Fibroblast of lung (primary cell): ENCODE data around the gene PLXNA4. TPM values are rescaled to one million over a fixed set of nuclear protein-coding genes. Genes with fewer than 3 reads are reported as not detected.

ENCODE experiments used
- DNase-seq, 2 donors: peaks; one replicate each; pipeline versions ENCODE4 v3.0.0 to v3.0.0-alpha.2; 2010; ENCODE audit warnings: low read depth in 2 of 2
- H2AFZ ChIP-seq: 2 replicates; pipeline ENCODE4 v1.5.1; 2012; ENCODE audit warnings: low read length, control low read depth, inconsistent platforms
- H3K27ac ChIP-seq: 2 replicates; pipeline ENCODE4 v1.5.1; 2011; ENCODE audit warnings: low read length, control low read depth; ENCODE audit not compliant: insufficient read depth
- H3K27me3 ChIP-seq: 2 replicates; pipeline ENCODE4 v1.5.1; 2011; ENCODE audit warnings: mild to moderate bottlenecking, low read length; ENCODE audit not compliant: control insufficient read depth, insufficient read depth
- H3K36me3 ChIP-seq: 2 replicates; pipeline ENCODE4 v1.5.1; 2011; ENCODE audit warnings: low read length; ENCODE audit not compliant: control insufficient read depth, insufficient read depth
- H3K4me1 ChIP-seq: 2 replicates; pipeline ENCODE4 v1.5.1; 2011; ENCODE audit warnings: low read length; ENCODE audit not compliant: control insufficient read depth, insufficient read depth; ENCODE audit errors: extremely low read depth
- H3K4me2 ChIP-seq: 2 replicates; pipeline ENCODE4 v1.5.1; 2011; ENCODE audit warnings: low read length, control low read depth; ENCODE audit not compliant: insufficient read depth; ENCODE audit errors: extremely low read depth
- H3K4me3 ChIP-seq, 4 experiments: fragments of 200-600 bp in 1 of 4; sonication (generic) in 1 of 4; replicated peaks in 1 of 4; 2 replicates each; pipeline ENCODE4 v1.5.1; 2011 to 2016; ENCODE audit warnings: low read length in 4 of 4, low read depth in 3 of 4, mild to moderate bottlenecking in 3 of 4, control low read depth in 2 of 4, inconsistent platforms in 1 of 4, mixed read lengths in 1 of 4; ENCODE audit not compliant: insufficient read depth in 1 of 4; ENCODE audit errors: control extremely low read depth in 1 of 4
- H3K79me2 ChIP-seq: 2 replicates; pipeline ENCODE4 v1.5.1; 2012; ENCODE audit warnings: mild to moderate bottlenecking, low read length, inconsistent platforms; ENCODE audit not compliant: control insufficient read depth, insufficient read depth
- H3K9ac ChIP-seq: 2 replicates; pipeline ENCODE4 v1.5.1; 2011; ENCODE audit warnings: mild to moderate bottlenecking, low read length, control low read depth; ENCODE audit not compliant: insufficient read depth
- H3K9me3 ChIP-seq: 2 replicates; pipeline ENCODE4 v1.5.1; 2012; ENCODE audit warnings: low read depth, low read length; ENCODE audit not compliant: control insufficient read depth, insufficient read depth
- H4K20me1 ChIP-seq: 2 replicates; pipeline ENCODE4 v1.5.1; 2011; ENCODE audit warnings: low read length; ENCODE audit not compliant: control insufficient read depth, insufficient read depth; ENCODE audit errors: extremely low read depth
- CTCF ChIP-seq, 2 donors: IDR thresholded peaks in 1 of 2; conservative IDR thresholded peaks in 1 of 2; 1 replicate in 1 of 2; 2 replicates in 1 of 2; pipeline ENCODE4 v1.5.1; 2011 to 2012; ENCODE audit warnings: low read length in 2 of 2, control low read depth in 1 of 2, inconsistent platforms in 1 of 2, low read depth in 1 of 2, mild to moderate bottlenecking in 1 of 2
- EZH2 ChIP-seq: IDR thresholded peaks from 2 replicates; pipeline ENCODE4 v1.5.1; 2012; ENCODE audit warnings: low read length, control low read depth, mild to moderate bottlenecking; ENCODE audit errors: missing control alignments
- polyA plus RNA-seq, 2 donors: library from polyadenylated mRNA; depleted of rRNA in 1 of 2; stranded (reverse) in 1 of 2; unstranded in 1 of 2; fragments of >200 nt; gene quantifications; 2 replicates each; pipeline ENCODE4 v1.2.1, GENCODE V29; 2011 to 2012; ENCODE audit warnings: missing spikeins in 1 of 2
- total RNA-seq: library from RNA; depleted of rRNA; stranded (reverse); fragments of >200 nt; gene quantifications from 2 replicates; pipeline ENCODE4 v1.2.1, GENCODE V29; 2014

The PLXNA4 gene
- total and polyA plus RNA-seq, 2 donors (not counting 1 experiment from before 2014, with no cell fraction given), result 1.2 to 1.5 TPM

GRCh38 chr7:132152131-132152889, 424.0 kb downstream of the PLXNA4 start:
- Histone ChIP-seq H3K9me3 (no peaks in the 10 kb centered on the region), H3K4me3 (no peak overlapping the region), H3K27me3 (no peaks in the 10 kb centered on the region), H3K79me2 (no peaks in the 10 kb centered on the region), H3K4me2 (no peak overlapping the region), H3K9ac (no peak overlapping the region), H3K27ac (no peak overlapping the region), H3K36me3 (no peaks in the 10 kb centered on the region), H3K4me1 (no peaks in the 10 kb centered on the region), H4K20me1 (no peaks in the 10 kb centered on the region), H2AFZ (no peak overlapping the region)
- DNase-seq, result no peak
- no peak for TF ChIP-seq CTCF (conservative IDR thresholded peaks at IDR 0.05 in 1 of 2, IDR thresholded peaks at IDR 0.05 in 1 of 2; ENCODE audit: low read depth in 1 of 2, low read length in 2 of 2)
- no peak for TF ChIP-seq EZH2

DNA sequence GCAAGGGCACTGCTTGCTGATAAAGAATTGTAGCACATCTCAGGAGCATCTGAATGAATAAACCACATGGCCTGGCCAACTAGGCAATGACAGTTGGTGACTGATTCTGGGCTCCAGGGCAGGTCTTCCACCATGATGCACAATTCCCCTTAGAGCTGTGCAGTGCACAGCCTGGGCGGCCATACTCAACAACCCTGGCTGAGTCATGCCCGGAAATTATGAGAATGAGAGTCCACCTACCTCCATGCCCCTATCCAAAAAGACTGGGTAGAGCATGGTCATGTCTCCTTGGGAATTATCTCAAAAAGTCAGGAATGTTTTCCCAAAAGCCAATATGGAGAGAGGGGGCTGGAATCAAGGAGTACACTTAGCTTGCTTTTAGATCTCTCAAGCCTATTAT, 425.6 kb downstream of the PLXNA4 start:
- no peak overlapping the region for H3K9ac ChIP-seq
- H3K4me2 ChIP-seq, result no peak overlapping the region
- no peaks in the 10 kb centered on the region for H3K4me1 ChIP-seq
- no peaks in the 10 kb centered on the region for H3K36me3 ChIP-seq
- DNase-seq, result no peak
- no peaks in the 10 kb centered on the region for H4K20me1 ChIP-seq
- H3K27ac ChIP-seq, result no peak overlapping the region
- H3K4me3 ChIP-seq, result no peak overlapping the region
- TF ChIP-seq EZH2 (no peak), CTCF (conservative IDR thresholded peaks at IDR 0.05 in 1 of 2, IDR thresholded peaks at IDR 0.05 in 1 of 2; ENCODE audit: low read depth in 1 of 2, low read length in 2 of 2) (no peak)
- H3K9me3 ChIP-seq, result no peaks in the 10 kb centered on the region
- no peak overlapping the region for H2AFZ ChIP-seq
- no peaks in the 10 kb centered on the region for H3K79me2 ChIP-seq
- H3K27me3 ChIP-seq, result no peaks in the 10 kb centered on the region

DNA sequence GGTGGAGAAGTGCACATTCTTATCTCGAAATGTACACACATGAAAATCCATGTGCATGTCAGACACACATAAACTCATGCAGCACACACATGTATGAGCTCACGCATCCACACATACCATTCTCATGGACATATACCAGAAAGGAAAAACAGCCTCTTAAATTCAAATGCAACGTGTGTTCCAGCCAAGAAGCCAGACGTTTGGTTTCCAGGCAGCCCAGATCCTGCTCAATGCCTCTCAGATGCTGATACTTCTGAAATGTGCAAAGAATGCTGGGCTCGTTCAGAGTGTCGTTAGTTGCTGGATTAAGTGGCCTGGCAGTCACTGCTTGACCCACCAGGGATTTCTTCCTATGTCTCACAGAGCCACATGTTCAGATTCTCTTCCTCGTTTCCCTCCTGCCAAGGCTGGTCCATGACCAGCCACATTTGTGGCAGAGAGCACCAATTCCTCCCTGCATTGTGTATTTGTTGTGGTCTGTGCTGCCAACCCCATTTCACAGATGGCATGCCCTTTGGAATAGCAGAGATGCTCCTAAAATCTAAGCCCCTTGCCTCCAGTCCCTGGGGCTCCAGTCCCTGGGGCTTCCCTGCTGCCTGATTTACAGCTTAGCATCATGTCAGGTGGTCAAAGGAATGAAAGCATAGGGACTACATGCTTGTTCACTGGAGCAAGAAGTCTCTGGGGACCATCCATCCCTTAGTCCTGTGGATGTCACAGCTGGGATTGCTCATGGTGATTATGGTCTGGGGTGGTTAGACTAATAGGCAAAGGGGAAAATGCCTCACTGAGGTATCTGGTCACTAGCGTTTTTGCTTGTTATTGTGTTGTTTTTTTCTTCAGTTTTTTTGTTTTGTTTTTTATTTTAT, 426.6 kb downstream of the PLXNA4 start:
- Histone ChIP-seq H3K79me2 (no peaks in the 10 kb centered on the region), H3K9ac (no peak overlapping the region), H3K4me2 (no peak overlapping the region), H3K9me3 (no peaks in the 10 kb centered on the region), H3K27ac (no peak overlapping the region), H3K27me3 (no peaks in the 10 kb centered on the region), H2AFZ (no peak overlapping the region), H3K4me1 (no peaks in the 10 kb centered on the region), H4K20me1 (no peaks in the 10 kb centered on the region), H3K36me3 (no peaks in the 10 kb centered on the region), H3K4me3 (no peak overlapping the region)
- TF ChIP-seq CTCF (conservative IDR thresholded peaks at IDR 0.05 in 1 of 2, IDR thresholded peaks at IDR 0.05 in 1 of 2; ENCODE audit: low read depth in 1 of 2, low read length in 2 of 2) (no peak), EZH2 (no peak)
- no peak for DNase-seq
